Forelimb muscle (tissue), 1 donor: ENCODE results near the gene ZNF689. TPM values are rescaled to one million over a fixed set of nuclear protein-coding genes. Genes with fewer than 3 reads are reported as not detected.
"Not testable (repeated sequence)": the region's sequence is repeated elsewhere in the genome, so short reads cannot be mapped to it uniquely, and the experiment has no call there.

ENCODE experiments used
- DNase-seq: peaks from one replicate; pipeline ENCODE4 v3.0.0-alpha.2; 2013; ENCODE audit warnings: low read depth
- polyA plus RNA-seq: library from polyadenylated mRNA; unstranded; fragments of 120-200 nt; gene quantifications from one replicate; pipeline ENCODE4 v1.2.1, GENCODE V29; 2013; ENCODE audit not compliant: insufficient read length

Gene ZNF689
- polyA plus RNA-seq, result 6.6 TPM

DNA sequence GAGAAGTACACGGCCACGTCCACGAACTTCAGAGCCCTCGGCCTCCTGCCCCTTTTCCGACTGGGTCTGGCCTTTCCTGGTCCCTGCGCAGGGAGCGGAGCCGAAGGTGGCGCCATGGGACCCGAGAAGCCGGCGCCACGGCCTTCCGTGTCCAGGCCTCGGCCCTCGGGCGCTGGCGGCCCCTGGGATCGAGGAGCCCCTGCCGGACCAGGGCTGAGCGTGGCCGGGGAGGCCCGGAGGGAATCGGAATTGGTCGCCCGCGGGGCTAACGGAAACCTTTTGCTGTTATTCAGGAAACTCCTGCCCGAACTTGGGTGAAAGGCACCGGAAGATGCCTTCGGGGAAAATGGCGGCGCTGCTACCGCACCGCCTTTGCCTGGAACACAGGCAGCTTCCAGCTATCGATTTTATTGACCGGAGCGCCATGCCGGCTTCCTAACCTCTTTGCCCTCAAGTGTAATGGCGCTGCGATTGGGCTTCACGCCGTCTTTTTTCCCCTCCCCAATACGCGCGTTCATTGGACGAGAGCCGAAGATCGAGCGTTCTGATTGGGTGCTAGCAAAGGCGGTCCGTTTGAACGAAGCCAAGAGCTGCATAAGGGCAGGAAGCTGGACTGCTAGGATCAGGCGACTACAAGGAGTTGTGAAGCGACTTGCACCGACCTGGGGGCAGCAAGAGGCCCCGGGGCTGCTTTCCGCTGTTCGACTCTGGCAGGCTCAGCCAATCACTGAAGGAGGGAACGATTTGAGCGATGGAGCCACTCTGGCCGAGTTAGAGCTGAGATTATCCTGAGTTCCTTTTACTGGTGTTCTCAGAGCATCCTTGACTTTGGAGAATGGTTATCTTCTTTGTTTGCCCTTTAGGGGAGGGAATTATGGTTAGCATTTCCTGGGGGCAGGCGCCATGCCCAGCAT is at the start of gene ZNF689:
Gene ZNF689 (minus strand): TSS at position 464 of the 914 bp plus-strand sequence. CDS start 348 bp downstream, at position 116.
- DNase-seq, result peak; percentile 96

GRCh38 chr16:30658731-30659506 is 48.7 kb upstream of the ZNF689 start:
- peak; percentile 89 for DNase-seq

- DNase-seq, result peak; percentile 100
Measured at GRCh38 chr16:30657866-30658730, 47.9 kb upstream of the ZNF689 start, which contains the start of gene FBRS. TSS of gene FBRS (plus strand) at chr16:30658431. CDS start at chr16:30659519, 1,088 bp downstream.

- DNase-seq, result no peak
Measured at GRCh38 chr16:30656974-30657865, 47.0 kb upstream of the ZNF689 start.

GRCh38 chr16:30656388-30656787 is 46.2 kb upstream of the ZNF689 start:
- DNase-seq, result no peak

DNA sequence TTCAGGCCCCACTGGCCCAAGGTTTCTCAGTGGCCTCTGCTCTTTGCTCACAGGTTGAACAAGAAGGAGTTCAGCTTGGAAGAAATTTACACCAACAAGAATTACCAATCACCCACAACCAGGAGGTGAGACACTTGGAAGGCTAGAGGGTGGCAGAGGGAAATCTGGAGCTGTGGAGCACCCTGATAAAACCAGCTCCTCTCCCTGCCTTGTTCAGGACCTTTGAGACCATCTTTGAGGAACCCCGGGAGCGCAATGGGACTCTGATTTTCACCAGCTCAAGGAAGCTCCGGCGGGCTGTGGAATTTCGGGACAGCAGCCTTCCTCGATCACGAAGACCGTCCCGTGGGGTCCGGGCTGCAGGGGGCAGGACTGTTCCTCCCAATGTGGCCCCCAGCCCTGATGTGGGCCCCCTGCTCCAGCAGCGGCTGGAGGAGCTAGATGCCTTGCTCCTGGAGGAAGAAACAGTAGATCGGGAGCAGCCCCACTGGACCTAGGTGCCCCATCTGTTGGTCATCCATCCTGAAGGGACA is 45.7 kb upstream of the ZNF689 start:
- no peak for DNase-seq

GRCh38 chr16:30654856-30655255 is 44.7 kb upstream of the ZNF689 start:
- DNase-seq, result no peak

DNA sequence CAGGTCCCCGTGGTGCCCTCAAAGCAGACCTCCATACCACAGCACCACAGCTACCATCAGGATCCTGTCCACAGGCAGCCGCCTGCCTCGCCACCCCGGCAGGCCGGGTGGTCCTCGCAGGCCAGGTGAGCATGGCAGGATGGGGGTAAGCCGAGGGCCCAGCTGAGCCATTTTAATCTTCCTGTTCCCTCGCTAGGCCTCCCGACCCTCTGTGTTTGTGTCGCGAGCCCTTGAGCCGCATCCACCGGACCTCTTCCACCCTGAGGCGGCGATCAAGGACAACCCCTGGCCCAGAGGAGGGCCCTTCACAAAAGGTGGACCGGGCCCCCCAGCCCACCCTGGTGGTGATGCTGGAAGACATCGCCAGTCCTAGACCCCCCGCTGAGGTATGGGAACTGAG is 42.5 kb upstream of the ZNF689 start:
- no peak for DNase-seq

DNA sequence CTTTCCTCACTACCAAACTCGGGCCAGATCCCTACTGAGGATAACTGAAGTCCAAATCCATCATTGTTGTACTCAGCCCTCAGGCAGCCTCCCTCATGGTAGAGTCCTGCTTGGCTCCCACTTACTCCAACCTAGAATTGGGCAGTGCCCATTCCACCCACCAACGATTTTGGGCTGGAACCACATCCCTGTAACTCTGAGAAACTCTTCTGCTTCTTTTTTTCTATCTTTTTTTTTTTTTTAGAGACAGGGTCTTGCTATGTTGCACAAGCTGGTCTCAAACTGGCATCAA is 41.8 kb upstream of the ZNF689 start:
- DNase-seq, result no peak

- no peak for DNase-seq
Measured at GRCh38 chr16:30651124-30652004, 41.2 kb upstream of the ZNF689 start.

GRCh38 chr16:30650369-30651123 is 40.4 kb upstream of the ZNF689 start, which contains the start of gene PRR14:
TSS of gene PRR14 (plus strand) at chr16:30650960. CDS start at chr16:30651646, 686 bp downstream.
- peak; percentile 98 for DNase-seq

DNA sequence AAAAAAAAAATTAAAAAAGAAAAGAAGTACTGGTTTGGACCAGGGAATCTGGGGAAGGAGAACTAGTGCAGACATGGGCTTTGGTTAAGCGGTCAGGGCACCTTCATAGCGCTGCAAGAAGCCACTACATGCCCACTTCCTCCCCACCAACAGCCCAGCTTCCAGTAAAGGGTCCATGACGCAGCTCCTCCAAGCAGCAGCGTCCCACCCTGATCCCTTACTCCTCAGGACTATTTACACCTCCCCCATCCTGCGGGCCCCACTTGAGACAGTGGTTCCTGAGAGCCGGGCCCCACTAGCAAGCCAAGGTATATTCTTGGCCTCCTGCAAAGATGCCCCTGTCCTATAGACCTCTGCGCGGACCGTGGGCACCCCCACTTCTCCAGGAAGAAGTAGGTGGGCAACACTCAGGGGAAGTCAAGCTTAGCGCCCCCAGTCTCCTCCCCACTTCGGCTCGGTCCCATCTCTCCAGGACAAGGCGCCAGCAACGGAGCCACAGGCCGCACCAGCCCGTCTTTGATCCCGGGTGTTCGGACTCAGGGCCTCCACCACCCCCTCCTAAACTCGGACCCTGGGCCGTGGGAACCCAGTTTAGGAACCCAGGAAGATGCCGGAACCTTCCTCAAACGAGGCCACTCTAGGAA is 39.7 kb upstream of the ZNF689 start:
- DNase-seq, result no peak

- no peak for DNase-seq
Measured at GRCh38 chr16:30647274-30647571, 37.0 kb upstream of the ZNF689 start.

DNA sequence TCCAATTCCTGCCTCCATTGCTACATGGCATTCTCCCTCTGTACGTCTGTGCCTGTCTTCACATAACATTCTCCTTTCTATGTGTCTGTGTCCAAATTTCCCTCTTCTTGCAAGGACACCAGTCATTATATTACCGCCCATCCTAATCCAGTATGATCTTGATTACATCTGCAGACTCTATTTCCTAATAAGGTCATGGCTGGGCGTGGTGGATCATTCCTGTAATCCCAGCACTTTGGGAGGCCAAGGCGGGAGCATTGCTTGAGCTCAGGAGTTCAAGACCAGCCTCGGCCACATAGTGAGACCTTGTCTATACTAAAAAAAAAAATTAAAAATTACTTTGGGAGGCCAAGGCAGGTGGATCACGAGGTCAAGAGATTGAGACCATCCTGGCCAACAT is 35.5 kb upstream of the ZNF689 start:
- no peak for DNase-seq

- DNase-seq, result no peak
Measured at GRCh38 chr16:30644334-30644830, 34.2 kb upstream of the ZNF689 start.

DNA sequence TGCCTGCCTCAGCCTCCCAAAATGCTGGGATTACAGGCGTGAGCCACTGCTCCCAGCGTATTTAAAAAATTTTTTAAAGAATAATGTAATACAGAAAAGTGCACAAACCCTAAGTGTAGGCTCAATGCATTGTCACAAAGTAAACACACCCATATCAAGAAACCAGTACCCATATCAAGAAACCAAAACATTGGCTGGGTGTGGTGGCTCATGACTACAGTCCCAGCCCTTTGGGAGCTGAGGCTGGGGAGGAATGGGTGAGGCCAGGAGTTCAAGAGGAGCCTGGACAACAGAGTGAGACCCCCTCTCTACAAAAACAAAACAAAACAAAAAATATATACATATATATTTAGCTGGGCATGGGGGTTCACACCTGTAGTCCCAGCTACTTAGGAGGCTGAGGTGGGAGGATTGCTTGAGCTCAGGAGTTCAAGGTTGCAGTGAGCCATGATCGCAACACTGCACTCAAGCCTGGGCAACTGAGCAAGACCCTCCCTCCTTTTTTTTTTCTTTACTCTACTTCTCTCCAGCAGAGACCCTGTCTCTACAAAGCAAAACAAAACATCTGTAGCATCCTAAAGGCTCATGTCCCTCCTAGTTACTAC is 31.3 kb upstream of the ZNF689 start:
- no peak for DNase-seq

DNA sequence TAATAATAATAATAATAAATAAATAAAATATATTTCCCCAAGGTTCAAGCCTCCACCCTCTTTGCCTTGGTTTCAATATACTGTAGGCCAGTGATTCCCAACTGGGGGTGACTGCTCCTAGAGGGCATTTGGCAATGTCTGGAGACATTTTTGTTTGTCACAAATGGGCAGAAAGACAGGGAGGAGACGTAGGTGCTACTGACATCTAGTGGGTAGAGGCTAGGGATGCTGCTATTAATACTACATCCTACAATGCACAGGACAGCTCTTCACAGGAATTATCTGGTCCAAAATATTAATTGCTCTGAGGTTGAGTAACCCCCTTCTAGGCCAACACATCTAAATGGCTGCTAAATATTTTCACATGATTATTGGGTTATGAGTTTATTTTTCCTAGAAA is 27.8 kb upstream of the ZNF689 start:
- DNase-seq, result no peak

- not testable (repeated sequence) for DNase-seq
Measured at GRCh38 chr16:30637139-30637538, 26.9 kb upstream of the ZNF689 start.
